Measurements from ENCODE around the gene BAD. TPM values are rescaled to one million over a fixed set of nuclear protein-coding genes. Genes with fewer than 3 reads are reported as not detected.

BAD gene
- total RNA-seq, 1 experiment from 2014 or later: 67.4 TPM

GRCh38 chr11:64263021-64263946 lies 21.2 kb downstream of the BAD start:
- TF ChIP-seq, protein P1, sequence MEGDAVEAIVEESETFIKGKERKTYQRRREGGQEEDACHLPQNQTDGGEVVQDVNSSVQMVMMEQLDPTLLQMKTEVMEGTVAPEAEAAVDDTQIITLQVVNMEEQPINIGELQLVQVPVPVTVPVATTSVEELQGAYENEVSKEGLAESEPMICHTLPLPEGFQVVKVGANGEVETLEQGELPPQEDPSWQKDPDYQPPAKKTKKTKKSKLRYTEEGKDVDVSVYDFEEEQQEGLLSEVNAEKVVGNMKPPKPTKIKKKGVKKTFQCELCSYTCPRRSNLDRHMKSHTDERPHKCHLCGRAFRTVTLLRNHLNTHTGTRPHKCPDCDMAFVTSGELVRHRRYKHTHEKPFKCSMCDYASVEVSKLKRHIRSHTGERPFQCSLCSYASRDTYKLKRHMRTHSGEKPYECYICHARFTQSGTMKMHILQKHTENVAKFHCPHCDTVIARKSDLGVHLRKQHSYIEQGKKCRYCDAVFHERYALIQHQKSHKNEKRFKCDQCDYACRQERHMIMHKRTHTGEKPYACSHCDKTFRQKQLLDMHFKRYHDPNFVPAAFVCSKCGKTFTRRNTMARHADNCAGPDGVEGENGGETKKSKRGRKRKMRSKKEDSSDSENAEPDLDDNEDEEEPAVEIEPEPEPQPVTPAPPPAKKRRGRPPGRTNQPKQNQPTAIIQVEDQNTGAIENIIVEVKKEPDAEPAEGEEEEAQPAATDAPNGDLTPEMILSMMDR (IDR thresholded peaks at IDR 0.05; ENCODE audit: unreplicated experiment): no peak
- no TSS peak for BruUV-seq (replicated peaks)
- DNase-seq (ENCODE audit: unreplicated experiment): peak; percentile 42
- ChIA-PET POLR2A (no interaction called here), CTCF (interaction anchor here (0.6 to 3.3 kb wide), 6 partner anchors 9 to 617 kb away, joined by 3 to 14 read pairs (median 4); partner anchors contain the start of gene PLCB3)
- peaks cover 13% of the 10 kb centered on the region for H3K4me1 Mint-ChIP-seq (ENCODE audit: insufficient read depth, unreplicated experiment)
- H3K27ac Mint-ChIP-seq (ENCODE audit: low read depth, unreplicated experiment): no peak overlapping the region
- intact Hi-C loops (cut with micrococcal nuclease): no loop called here
- H3K27me3 Mint-ChIP-seq (ENCODE audit: insufficient read depth, unreplicated experiment): no peaks in the 10 kb centered on the region
- peaks cover 58% of the 10 kb centered on the region for H3K36me3 Mint-ChIP-seq (ENCODE audit: insufficient read depth, unreplicated experiment)
- no peak overlapping the region for H3K4me3 Mint-ChIP-seq (ENCODE audit: unreplicated experiment)
- H3K9me3 Mint-ChIP-seq (ENCODE audit: unreplicated experiment): no peaks in the 10 kb centered on the region

GRCh38 chr11:64262271-64263002 lies 22.0 kb downstream of the BAD start:
- POLR2A ChIA-PET: interaction anchor here (1.7 kb wide), 1 partner anchor 8 kb away, joined by 6 read pairs; no protein-coding TSS in a partner anchor
- CTCF ChIA-PET: interaction anchor here (1.3 to 3.3 kb wide), 3 partner anchors 12 to 42 kb away, joined by 5 to 14 read pairs (median 12); partner anchors contain the start of gene PLCB3
- H3K27ac Mint-ChIP-seq (ENCODE audit: low read depth, unreplicated experiment): no peak overlapping the region
- TF ChIP-seq, protein P1 (IDR thresholded peaks at IDR 0.05; ENCODE audit: unreplicated experiment): no peak
- no TSS peak for BruUV-seq (replicated peaks)
- no peaks in the 10 kb centered on the region for H3K9me3 Mint-ChIP-seq (ENCODE audit: unreplicated experiment)
- DNase-seq (ENCODE audit: unreplicated experiment): no peak
- intact Hi-C loops (cut with micrococcal nuclease): no loop called here
- H3K36me3 Mint-ChIP-seq (ENCODE audit: insufficient read depth, unreplicated experiment): peaks cover 56% of the 10 kb centered on the region
- no peaks in the 10 kb centered on the region for H3K27me3 Mint-ChIP-seq (ENCODE audit: insufficient read depth, unreplicated experiment)
- H3K4me1 Mint-ChIP-seq (ENCODE audit: insufficient read depth, unreplicated experiment): peaks cover 9% of the 10 kb centered on the region
- no peak overlapping the region for H3K4me3 Mint-ChIP-seq (ENCODE audit: unreplicated experiment)

- Mint-ChIP-seq H3K27me3 (ENCODE audit: insufficient read depth, unreplicated experiment) (no peaks in the 10 kb centered on the region), H3K9me3 (ENCODE audit: unreplicated experiment) (no peaks in the 10 kb centered on the region), H3K36me3 (ENCODE audit: insufficient read depth, unreplicated experiment) (peaks cover 54% of the 10 kb centered on the region), H3K4me1 (ENCODE audit: insufficient read depth, unreplicated experiment) (peaks cover 10% of the 10 kb centered on the region), H3K27ac (ENCODE audit: low read depth, unreplicated experiment) (no peak overlapping the region), H3K4me3 (ENCODE audit: unreplicated experiment) (no peak overlapping the region)
- TF ChIP-seq, protein P1 (IDR thresholded peaks at IDR 0.05; ENCODE audit: unreplicated experiment): no peak
- BruUV-seq (replicated peaks): no TSS peak
- CTCF ChIA-PET: interaction anchor here (3.3 kb wide), 1 partner anchor 11 kb away, joined by 14 read pairs; the partner anchor contains the start of gene PLCB3
- intact Hi-C loops (cut with micrococcal nuclease): no loop called here
- no peak for DNase-seq (ENCODE audit: unreplicated experiment)
- POLR2A ChIA-PET: interaction anchor here (1.7 kb wide), 1 partner anchor 9 kb away, joined by 6 read pairs; no protein-coding TSS in a partner anchor
Observed at GRCh38 chr11:64261556-64262080, 22.8 kb downstream of the BAD start.
